ENCODE results near the gene CAMKMT. TPM values are rescaled to one million over a fixed set of nuclear protein-coding genes. Genes with fewer than 3 reads are reported as not detected.

The CAMKMT gene
- total and polyA plus RNA-seq, 2 donors (not counting 1 experiment from before 2014, with no cell fraction given): 6.2 to 23.3 TPM

GRCh38 chr2:44742057-44742456, 380.3 kb downstream of the CAMKMT start:
- no peak for DNase-seq
- H3K9me3 Mint-ChIP-seq (ENCODE audit: insufficient read depth): no peaks in the 10 kb centered on the region
- TF ChIP-seq CTCF (IDR thresholded peaks at IDR 0.05): no peak
- no peak for TF ChIP-seq EZH2 (IDR thresholded peaks at IDR 0.05; ENCODE audit: borderline replicate concordance, insufficient read depth, low read depth, low read length, poor library complexity, severe bottlenecking)
- ChIA-PET POLR2A (no interaction called here), CTCF (no interaction called here)
- Histone ChIP-seq H2AFZ (ENCODE audit: insufficient read depth, low read depth, low read length, poor library complexity, severe bottlenecking) (no peak overlapping the region), H3K4me3 (ENCODE audit: control extremely low read depth in 1 of 5, extremely low read depth in 1 of 5, insufficient read depth in 1 of 5, low read depth in 2 of 5, low read length in 4 of 5) (no peak overlapping the region), H3K4me1 (ENCODE audit: control insufficient read depth in 2 of 2, insufficient read depth in 2 of 2, low read length in 2 of 2) (no peaks in the 10 kb centered on the region), H3K79me2 (ENCODE audit: control insufficient read depth, insufficient read depth, low read length) (no peaks in the 10 kb centered on the region), H3K9ac (ENCODE audit: low read length) (no peak overlapping the region), H4K20me1 (ENCODE audit: control insufficient read depth, insufficient read depth, low read length, poor library complexity, severe bottlenecking) (no peaks in the 10 kb centered on the region), H3K36me3 (replicated peaks in 1 of 2; ENCODE audit: control extremely low read depth in 1 of 2, control insufficient read depth in 1 of 2, extremely low read depth in 1 of 2, insufficient read depth in 2 of 2, low read length in 1 of 2) (no peaks in the 10 kb centered on the region), H3K27me3 (replicated peaks in 1 of 4; ENCODE audit: control extremely low read depth in 1 of 4, control insufficient read depth in 3 of 4, insufficient read depth in 4 of 4, low read length in 3 of 4) (no peaks in the 10 kb centered on the region), H3K27ac (ENCODE audit: low read length in 2 of 2) (no peak overlapping the region), H3K9me3 (ENCODE audit: control extremely low read depth in 1 of 3, control insufficient read depth in 2 of 3, insufficient read depth in 1 of 3, low read length in 2 of 3) (peaks cover 0 to 3% (median 2%) of the 10 kb centered on the region in 3 donors), H3K4me2 (replicated peaks; ENCODE audit: low read depth, low read length, poor library complexity, severe bottlenecking) (no peak overlapping the region)
- no peak for ATAC-seq (ENCODE audit: low read depth)
- H3K27ac Mint-ChIP-seq: no peak overlapping the region
- 100% methylated on average over 3 of the region's 3 CpGs for WGBS (ENCODE audit: insufficient coverage)
- intact Hi-C loops (cut with micrococcal nuclease): no loop called here
- no peak overlapping the region for H3K4me3 Mint-ChIP-seq
- H3K4me1 Mint-ChIP-seq: no peaks in the 10 kb centered on the region
- H3K27me3 Mint-ChIP-seq: no peaks in the 10 kb centered on the region

- Histone ChIP-seq H4K20me1 (ENCODE audit: control insufficient read depth, insufficient read depth, low read length, poor library complexity, severe bottlenecking) (no peaks in the 10 kb centered on the region), H3K27ac (ENCODE audit: low read length in 2 of 2) (no peak overlapping the region), H3K9me3 (ENCODE audit: control extremely low read depth in 1 of 3, control insufficient read depth in 2 of 3, insufficient read depth in 1 of 3, low read length in 2 of 3) (no peaks in the 10 kb centered on the region), H3K4me2 (replicated peaks; ENCODE audit: low read depth, low read length, poor library complexity, severe bottlenecking) (no peak overlapping the region), H3K9ac (ENCODE audit: low read length) (no peak overlapping the region), H3K79me2 (ENCODE audit: control insufficient read depth, insufficient read depth, low read length) (no peaks in the 10 kb centered on the region), H3K4me1 (ENCODE audit: control insufficient read depth in 2 of 2, insufficient read depth in 2 of 2, low read length in 2 of 2) (no peaks in the 10 kb centered on the region), H3K27me3 (replicated peaks in 1 of 4; ENCODE audit: control extremely low read depth in 1 of 4, control insufficient read depth in 3 of 4, insufficient read depth in 4 of 4, low read length in 3 of 4) (no peaks in the 10 kb centered on the region), H3K36me3 (replicated peaks in 1 of 2; ENCODE audit: control extremely low read depth in 1 of 2, control insufficient read depth in 1 of 2, extremely low read depth in 1 of 2, insufficient read depth in 2 of 2, low read length in 1 of 2) (no peaks in the 10 kb centered on the region), H2AFZ (ENCODE audit: insufficient read depth, low read depth, low read length, poor library complexity, severe bottlenecking) (no peak overlapping the region), H3K4me3 (ENCODE audit: control extremely low read depth in 1 of 5, extremely low read depth in 1 of 5, insufficient read depth in 1 of 5, low read depth in 2 of 5, low read length in 4 of 5) (no peak overlapping the region)
- CTCF ChIA-PET: interaction anchor here (1.1 kb wide), 1 partner anchor 28 kb away, joined by 4 read pairs; no protein-coding TSS in a partner anchor
- intact Hi-C loops (cut with micrococcal nuclease): no loop called here
- no peak for TF ChIP-seq CTCF (IDR thresholded peaks at IDR 0.05)
- no peak for TF ChIP-seq EZH2 (IDR thresholded peaks at IDR 0.05; ENCODE audit: borderline replicate concordance, insufficient read depth, low read depth, low read length, poor library complexity, severe bottlenecking)
- WGBS (ENCODE audit: insufficient coverage): no CpG with 5 or more reads among the region's 3 CpGs
- H3K9me3 Mint-ChIP-seq (ENCODE audit: insufficient read depth): no peaks in the 10 kb centered on the region
- no peaks in the 10 kb centered on the region for H3K4me1 Mint-ChIP-seq
- H3K27ac Mint-ChIP-seq: no peak overlapping the region
- H3K4me3 Mint-ChIP-seq: no peak overlapping the region
- DNase-seq: no peak
- no peak for ATAC-seq (ENCODE audit: low read depth)
- POLR2A ChIA-PET: no interaction called here
- no peaks in the 10 kb centered on the region for H3K27me3 Mint-ChIP-seq
Measured at GRCh38 chr2:44743473-44743872, 381.7 kb downstream of the CAMKMT start.

Measured in B cell (primary cell).